Activated naive CD4-positive, alpha-beta T cell treated with anti-CD3 and anti-CD28 coated beads, Interleukin-2, amount 50 U/mL, for 16 hours (primary cell): ENCODE data around the gene ARF6.
"Not testable (repeated sequence)": the region's sequence is repeated elsewhere in the genome, so short reads cannot be mapped to it uniquely, and the experiment has no call there.

ENCODE experiments used
- DNase-seq: peaks from one replicate; pipeline ENCODE4 v3.0.0-alpha.2; 2020

The ARF6 gene

GRCh38 chr14:49909016-49909415 is 16.1 kb downstream of the ARF6 start:
- no peak for DNase-seq

GRCh38 chr14:49915085-49915484 is 22.2 kb downstream of the ARF6 start:
- no peak for DNase-seq

- no peak for DNase-seq
Observed at GRCh38 chr14:49918706-49919105, 25.8 kb downstream of the ARF6 start.

GRCh38 chr14:49919825-49920659 is 27.2 kb downstream of the ARF6 start:
- DNase-seq, result no peak

GRCh38 chr14:49920935-49921334 is 28.1 kb downstream of the ARF6 start:
- no peak for DNase-seq

- DNase-seq, result no peak
Observed at GRCh38 chr14:49921401-49921800, 28.5 kb downstream of the ARF6 start.

- no peak for DNase-seq
Observed at GRCh38 chr14:49923442-49923841, 30.6 kb downstream of the ARF6 start.

GRCh38 chr14:49923881-49924280 is 31.0 kb downstream of the ARF6 start:
- no peak for DNase-seq

- no peak for DNase-seq
Observed at GRCh38 chr14:49924852-49925251, 32.0 kb downstream of the ARF6 start.

- no peak for DNase-seq
Observed at GRCh38 chr14:49926803-49927202, 33.9 kb downstream of the ARF6 start.

GRCh38 chr14:49928015-49928414 is 35.1 kb downstream of the ARF6 start:
- no peak for DNase-seq

GRCh38 chr14:49930720-49931119 is 37.8 kb downstream of the ARF6 start:
- no peak for DNase-seq

GRCh38 chr14:49931523-49931922 is 38.6 kb downstream of the ARF6 start:
- DNase-seq, result no peak

GRCh38 chr14:49933128-49933527 is 40.2 kb downstream of the ARF6 start:
- DNase-seq, result no peak

- DNase-seq, result no peak
Observed at GRCh38 chr14:49933704-49934103, 40.8 kb downstream of the ARF6 start.

- DNase-seq, result no peak
Observed at GRCh38 chr14:49934646-49935045, 41.8 kb downstream of the ARF6 start.

- no peak for DNase-seq
Observed at GRCh38 chr14:49935526-49935925, 42.6 kb downstream of the ARF6 start.

- not testable (repeated sequence) for DNase-seq
Observed at GRCh38 chr14:49936246-49936645, 43.4 kb downstream of the ARF6 start.

GRCh38 chr14:49936882-49937281 is 44.0 kb downstream of the ARF6 start:
- DNase-seq, result not testable (repeated sequence)

GRCh38 chr14:49939215-49939614 is 46.3 kb downstream of the ARF6 start:
- DNase-seq, result not testable (repeated sequence)

- no peak for DNase-seq
Observed at GRCh38 chr14:49939884-49940510, 47.1 kb downstream of the ARF6 start.

GRCh38 chr14:49940808-49941421 is 48.0 kb downstream of the ARF6 start:
- DNase-seq, result no peak

GRCh38 chr14:49942090-49942489 is 49.2 kb downstream of the ARF6 start:
- no peak for DNase-seq

- no peak for DNase-seq
Observed at GRCh38 chr14:49944501-49944900, 51.6 kb downstream of the ARF6 start.
